Left ventricle myocardium inferior (tissue), 1 donor: ENCODE data around the gene RGS9. TPM values are rescaled to one million over a fixed set of nuclear protein-coding genes. Genes with fewer than 3 reads are reported as not detected.

Experiments used
- DNase-seq: peaks from one replicate; pipeline ENCODE4 v3.0.0-alpha.2; 2020
- H3K27ac ChIP-seq: fragments of 200-600 bp; replicated peaks from 2 replicates; pipeline ENCODE4 v1.8.0; 2021
- H3K27me3 ChIP-seq: fragments of 200-600 bp; 2 replicates; pipeline ENCODE4 v1.8.0; 2021; ENCODE audit warnings: low read depth
- H3K36me3 ChIP-seq: fragments of 200-600 bp; 2 replicates; pipeline ENCODE4 v1.8.0; 2021
- H3K4me1 ChIP-seq: fragments of 200-600 bp; 2 replicates; pipeline ENCODE4 v1.8.0; 2021
- H3K4me3 ChIP-seq: fragments of 200-600 bp; 2 replicates; pipeline ENCODE4 v1.8.0; 2021; ENCODE audit warnings: mild to moderate bottlenecking, moderate library complexity
- H3K9me3 ChIP-seq: fragments of 200-600 bp; replicated peaks from 2 replicates; pipeline ENCODE4 v1.8.0; 2021
- CTCF ChIP-seq: fragments of 200-600 bp; IDR thresholded peaks from 2 replicates; pipeline ENCODE4 v1.8.0; 2021; ENCODE audit warnings: antibody characterized with exemption, mild to moderate bottlenecking, borderline replicate concordance
- intact Hi-C: fragments of 100-400 bp; cut with micrococcal nuclease; formaldehyde crosslinking; loops from one replicate; pipeline ENCODE4 v1.11.0; 2022
- total RNA-seq: library from RNA; stranded (reverse); fragmentation: NEBNext Ultra II Directional; extraction: Animal tissue kit (Norgen Biotek cat#: 25700); gene quantifications from one replicate; pipeline ENCODE4 v1.2.1, GENCODE V29; 2021
- donor health status: DM: no; HTN: yes; CAD: no; lungs with severe emphysema.

Gene RGS9
- total RNA-seq, 1 donor from 2014 or later = 1.6 TPM

GRCh38 chr17:65158622-65159021 is 21.5 kb downstream of the RGS9 start:
- intact Hi-C loops = no loop called here
- Histone ChIP-seq H3K36me3 (no peaks in the 10 kb centered on the region), H3K4me3 (no peak overlapping the region), H3K27ac (no peak overlapping the region), H3K27me3 (peaks cover 10% of the 10 kb centered on the region), H3K9me3 (no peaks in the 10 kb centered on the region), H3K4me1 (no peaks in the 10 kb centered on the region)
- TF ChIP-seq CTCF = no peak
- DNase-seq = no peak

- Histone ChIP-seq H3K9me3 (no peaks in the 10 kb centered on the region), H3K27ac (no peak overlapping the region), H3K36me3 (no peaks in the 10 kb centered on the region), H3K27me3 (peaks cover 24% of the 10 kb centered on the region), H3K4me1 (no peaks in the 10 kb centered on the region), H3K4me3 (no peak overlapping the region)
- intact Hi-C loops = no loop called here
- DNase-seq = no peak
- TF ChIP-seq CTCF = no peak
Observed at GRCh38 chr17:65160516-65160915, 23.3 kb downstream of the RGS9 start.

- Histone ChIP-seq H3K4me1 (no peaks in the 10 kb centered on the region), H3K36me3 (no peaks in the 10 kb centered on the region), H3K27me3 (peaks cover 37% of the 10 kb centered on the region), H3K4me3 (no peak overlapping the region), H3K9me3 (no peaks in the 10 kb centered on the region), H3K27ac (no peak overlapping the region)
- intact Hi-C loops = no loop called here
- DNase-seq = no peak
- TF ChIP-seq CTCF = no peak
Observed at GRCh38 chr17:65163990-65164495, 26.9 kb downstream of the RGS9 start.

- no peaks in the 10 kb centered on the region for H3K4me1 ChIP-seq
- peaks cover 37% of the 10 kb centered on the region for H3K27me3 ChIP-seq
- no peak overlapping the region for H3K4me3 ChIP-seq
- H3K36me3 ChIP-seq = no peaks in the 10 kb centered on the region
- no peak overlapping the region for H3K27ac ChIP-seq
- H3K9me3 ChIP-seq = no peaks in the 10 kb centered on the region
- intact Hi-C loops = no loop called here
- TF ChIP-seq CTCF = no peak
- DNase-seq = no peak
Observed at GRCh38 chr17:65166787-65167186, 29.6 kb downstream of the RGS9 start.

DNA sequence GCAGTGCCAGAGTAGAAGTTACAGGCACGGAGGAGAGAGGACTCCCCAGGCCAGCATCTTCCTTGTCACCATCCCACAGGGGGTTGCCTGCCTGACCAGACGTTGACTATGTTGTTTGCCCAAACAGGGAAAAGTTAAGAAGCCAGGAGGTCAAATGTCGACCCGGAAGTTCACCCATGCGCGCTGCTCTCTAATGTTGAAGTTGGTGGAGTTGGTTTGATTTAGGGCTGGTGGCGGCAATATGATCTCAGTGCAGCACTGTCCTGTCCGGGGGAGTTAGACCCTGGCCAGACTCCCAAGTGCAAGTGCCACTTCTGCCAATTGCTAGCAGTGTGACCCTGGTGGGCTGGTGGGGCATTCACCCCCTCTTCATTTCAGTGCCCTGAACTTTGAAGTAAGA is 30.4 kb downstream of the RGS9 start:
- Histone ChIP-seq H3K27me3 (peaks cover 35% of the 10 kb centered on the region), H3K27ac (no peak overlapping the region), H3K9me3 (no peaks in the 10 kb centered on the region), H3K4me1 (no peaks in the 10 kb centered on the region), H3K4me3 (no peak overlapping the region), H3K36me3 (no peaks in the 10 kb centered on the region)
- intact Hi-C loops = no loop called here
- TF ChIP-seq CTCF = no peak
- DNase-seq = no peak

DNA sequence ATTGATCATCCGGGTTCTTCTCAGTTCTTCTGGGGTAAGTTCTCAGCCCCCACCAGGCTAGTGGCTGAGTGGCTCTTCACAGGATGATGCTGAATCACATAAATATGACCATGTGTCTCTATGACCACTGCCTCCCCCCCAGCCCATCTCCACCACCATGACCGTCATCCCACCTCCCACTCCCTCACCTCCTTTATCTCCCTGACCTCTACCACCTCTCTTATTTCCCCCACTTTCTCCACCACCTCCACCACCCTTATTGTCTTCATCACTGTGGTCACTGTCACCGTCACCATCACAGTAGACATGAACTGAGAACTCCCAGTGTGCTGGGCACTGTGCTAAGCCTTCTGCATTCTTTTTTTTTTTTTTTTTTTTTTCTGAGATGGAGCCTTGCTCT is 32.5 kb downstream of the RGS9 start:
- intact Hi-C loops = no loop called here
- H3K36me3 ChIP-seq = no peaks in the 10 kb centered on the region
- no peak overlapping the region for H3K4me3 ChIP-seq
- peaks cover 17% of the 10 kb centered on the region for H3K27me3 ChIP-seq
- TF ChIP-seq CTCF = no peak
- DNase-seq = no peak
- no peaks in the 10 kb centered on the region for H3K9me3 ChIP-seq
- H3K27ac ChIP-seq = no peak overlapping the region
- peaks cover 13% of the 10 kb centered on the region for H3K4me1 ChIP-seq
